Fibroblast of gingiva (primary cell): ENCODE results near the gene MCAT.
"Not testable (repeated sequence)": the region's sequence is repeated elsewhere in the genome, so short reads cannot be mapped to it uniquely, and the experiment has no call there.

ENCODE experiments used
- DNase-seq: peaks from one replicate; pipeline ENCODE4 v3.0.0-alpha.2; 2011; ENCODE audit warnings: low read depth

Gene MCAT

DNA sequence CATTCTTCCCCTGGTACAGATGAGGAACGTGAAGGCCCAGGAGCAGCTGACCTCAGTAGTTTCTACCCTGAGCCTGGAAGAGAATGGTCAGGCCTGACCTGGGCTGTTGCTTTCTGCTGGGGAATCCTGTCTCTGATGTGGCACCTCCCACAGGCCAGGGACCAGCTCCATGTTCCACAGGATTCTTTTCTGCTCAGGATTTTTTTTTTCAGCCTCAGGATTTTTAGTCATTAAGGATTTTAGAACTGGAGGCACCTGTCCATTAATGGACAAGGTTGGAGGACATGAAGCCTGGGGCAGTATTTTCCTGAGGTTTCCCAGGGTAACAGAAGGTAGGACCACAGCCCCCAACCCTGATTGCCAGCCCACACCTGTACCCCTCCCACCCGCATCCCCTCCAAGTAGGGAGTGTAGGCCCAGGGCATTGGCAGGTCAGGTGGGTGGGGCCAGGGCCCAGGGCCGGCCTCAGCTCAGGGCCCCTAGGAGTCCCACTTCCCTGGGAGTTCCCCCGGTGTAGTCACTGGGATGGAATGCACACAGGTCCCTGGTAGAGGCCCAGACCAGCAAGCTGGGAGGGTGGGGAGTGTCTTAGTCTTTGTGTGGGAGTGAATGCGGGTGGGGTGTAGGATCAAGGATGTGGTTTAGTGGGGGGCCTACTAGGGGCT lies 16.6 kb downstream of the MCAT start:
- DNase-seq, result no peak

DNA sequence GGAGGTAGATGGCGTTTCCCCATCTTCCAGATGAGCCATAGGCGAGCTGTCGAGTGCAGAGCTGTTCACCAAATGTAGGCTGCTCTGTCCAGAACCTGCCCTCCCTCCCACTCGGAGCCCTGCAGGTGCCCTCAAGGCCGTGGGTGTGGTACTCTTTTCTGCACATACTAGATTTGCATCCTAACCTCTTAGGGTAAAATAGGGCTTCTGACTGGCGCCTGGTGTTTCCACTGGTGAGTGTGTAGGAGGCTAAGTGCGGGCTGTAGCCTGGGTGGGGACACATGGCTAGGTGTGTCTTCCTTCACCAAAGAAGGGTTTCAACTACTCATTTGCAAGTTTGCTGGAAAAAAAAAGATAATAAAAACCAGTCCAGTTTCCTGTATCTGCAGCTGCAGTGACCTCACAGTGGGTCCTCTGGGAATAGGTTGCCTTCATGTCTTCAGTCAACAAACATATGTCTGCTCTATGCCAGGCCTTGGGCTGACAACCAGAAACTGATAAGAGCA lies 24.2 kb downstream of the MCAT start:
- no peak for DNase-seq

DNA sequence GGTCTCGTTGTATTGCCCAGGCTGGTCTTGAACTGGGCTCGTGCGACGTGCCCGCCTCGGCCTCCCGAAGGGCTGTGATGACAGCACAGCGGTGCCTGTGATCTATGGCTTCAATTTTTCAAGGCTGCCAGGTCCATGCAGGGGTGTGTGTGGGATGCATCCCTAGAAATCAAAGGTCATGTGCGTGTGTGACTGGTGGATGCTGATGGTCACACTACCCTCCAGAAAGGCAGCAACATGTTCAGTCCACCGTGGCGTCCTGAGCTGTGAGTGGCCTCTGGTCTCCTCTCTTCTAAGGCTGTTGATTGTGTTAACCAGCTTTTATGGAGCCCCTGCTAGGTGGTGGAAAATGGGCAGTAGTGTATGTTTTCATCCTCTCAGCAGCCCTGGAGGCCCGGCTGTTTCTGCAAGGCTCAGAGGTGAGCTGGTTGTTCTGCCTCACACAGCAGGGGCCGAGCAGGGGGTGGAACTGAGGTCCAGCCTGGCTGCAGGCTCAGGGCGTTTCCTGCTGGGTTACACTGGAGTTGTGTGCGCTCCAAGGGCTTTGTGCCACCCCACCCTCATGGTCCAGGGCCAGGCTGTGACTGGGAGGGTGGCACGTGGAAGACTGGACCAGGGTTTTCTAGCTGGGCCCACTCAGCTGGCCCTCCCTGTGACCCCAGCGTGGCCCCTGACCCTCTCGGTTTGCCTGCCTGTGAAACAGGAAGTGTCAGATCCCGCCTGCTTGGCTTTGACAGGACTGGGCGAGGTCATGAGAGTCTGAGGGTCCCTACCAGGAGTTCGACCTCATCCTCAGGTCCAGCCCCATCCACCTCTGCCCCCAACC lies 25.0 kb downstream of the MCAT start:
- no peak for DNase-seq

DNA sequence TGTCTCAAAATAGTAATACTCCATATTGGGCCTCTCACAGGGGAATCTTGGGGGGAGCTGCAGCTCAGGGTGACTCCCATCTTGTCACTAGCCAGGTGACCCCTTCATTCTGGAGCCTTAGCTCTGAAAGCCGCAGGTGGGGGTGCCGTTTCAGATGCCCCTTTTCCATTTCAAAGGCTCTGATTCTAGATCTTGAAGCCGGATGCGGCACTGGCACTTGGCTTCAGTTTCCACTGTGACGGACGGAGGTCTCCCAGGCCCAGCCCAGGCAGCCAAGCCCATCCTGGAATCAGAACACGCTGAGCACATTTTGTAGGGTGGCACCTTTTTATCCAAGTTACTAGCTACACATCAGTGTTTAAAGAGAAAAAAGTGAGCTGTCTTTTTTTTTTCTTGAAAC lies 26.3 kb downstream of the MCAT start:
- DNase-seq, result no peak

DNA sequence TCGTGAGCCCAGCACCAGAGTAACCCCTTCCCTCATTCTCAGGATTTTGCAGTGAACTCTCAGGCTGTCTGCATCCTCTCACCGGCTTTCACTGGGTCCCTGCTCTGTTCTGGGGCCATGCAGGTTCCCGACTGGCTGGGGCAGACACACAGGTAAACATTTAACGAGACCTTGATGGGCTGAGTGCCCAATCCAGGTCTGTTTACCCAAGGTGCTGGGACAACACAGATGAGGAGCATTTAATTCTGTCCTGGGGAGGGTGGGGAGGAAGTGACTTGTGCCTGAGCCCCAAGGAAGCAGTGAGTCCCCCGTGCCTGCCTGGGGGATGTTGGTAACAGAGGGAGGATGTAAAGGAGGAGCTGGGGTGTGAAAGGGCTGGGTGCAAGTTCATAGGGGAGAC lies 28.2 kb downstream of the MCAT start:
- no peak for DNase-seq

DNA sequence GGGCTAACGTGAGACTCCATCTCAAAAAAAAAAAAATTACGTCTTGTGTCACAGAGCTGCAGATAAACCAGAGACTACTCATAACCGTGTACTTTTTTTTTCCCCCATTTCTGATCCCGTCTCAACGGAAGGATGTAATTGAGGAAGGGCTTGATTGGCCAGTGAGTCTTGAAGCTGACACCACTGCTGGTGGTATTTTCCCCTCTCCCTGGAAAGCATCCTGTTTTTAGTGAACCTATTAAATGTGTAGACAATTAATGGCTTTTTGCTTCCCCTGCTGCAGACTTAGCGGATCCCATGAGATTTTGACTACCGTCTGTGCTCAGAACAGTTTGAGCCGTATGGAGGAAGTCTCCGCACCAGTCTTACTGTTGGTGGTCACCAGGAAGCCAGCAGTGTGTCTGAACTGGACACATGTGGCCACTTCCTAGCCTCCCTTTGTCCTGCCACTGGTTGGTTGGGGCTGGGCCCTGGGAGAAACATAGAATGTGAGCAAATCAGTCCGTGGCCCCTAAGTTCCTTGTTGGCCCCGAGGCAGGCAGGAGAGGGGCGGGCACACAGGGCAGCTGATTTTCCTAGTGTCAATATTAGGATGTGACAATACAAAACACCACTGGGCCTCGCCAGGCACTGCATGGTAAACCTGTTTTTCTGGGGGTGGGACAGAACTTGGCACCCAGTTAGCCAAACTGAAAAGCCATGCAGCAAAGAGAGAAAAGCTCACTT lies 29.5 kb downstream of the MCAT start:
- DNase-seq, result no peak

DNA sequence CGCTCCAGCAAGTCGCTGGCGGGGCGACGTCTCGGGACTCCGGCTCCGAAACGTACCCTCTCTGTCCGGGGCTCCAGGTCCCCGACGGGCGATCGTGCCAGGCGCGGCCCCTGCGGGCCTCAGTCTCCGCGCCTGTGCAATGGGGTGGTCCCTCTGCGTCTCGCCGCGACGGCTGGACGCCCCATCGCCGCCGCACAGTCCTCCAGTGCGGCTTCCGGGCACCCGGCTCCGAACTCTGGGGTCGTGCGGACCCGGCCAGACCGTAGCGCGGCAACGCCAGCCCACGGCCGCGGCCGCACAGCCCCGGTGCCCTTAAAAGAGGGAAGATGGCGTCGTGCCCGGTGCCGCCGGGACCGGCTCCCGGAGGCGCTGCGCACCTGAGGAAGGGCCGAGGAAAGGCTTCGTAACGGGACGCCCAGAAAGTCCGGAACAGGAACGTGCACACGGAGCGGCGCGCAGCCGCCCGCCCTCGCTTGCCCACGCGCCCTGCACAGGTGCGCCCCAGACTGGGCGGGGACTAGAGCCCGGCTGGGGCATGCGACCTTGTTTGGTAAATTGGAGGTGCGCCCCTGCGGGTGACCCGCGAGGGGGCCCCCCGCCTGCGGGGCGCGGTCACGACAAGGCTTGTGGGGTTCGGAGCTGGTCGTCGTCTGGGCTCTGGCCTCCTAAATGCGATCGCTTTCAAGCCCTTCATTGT lies 32.1 kb downstream of the MCAT start:
- no peak for DNase-seq

DNA sequence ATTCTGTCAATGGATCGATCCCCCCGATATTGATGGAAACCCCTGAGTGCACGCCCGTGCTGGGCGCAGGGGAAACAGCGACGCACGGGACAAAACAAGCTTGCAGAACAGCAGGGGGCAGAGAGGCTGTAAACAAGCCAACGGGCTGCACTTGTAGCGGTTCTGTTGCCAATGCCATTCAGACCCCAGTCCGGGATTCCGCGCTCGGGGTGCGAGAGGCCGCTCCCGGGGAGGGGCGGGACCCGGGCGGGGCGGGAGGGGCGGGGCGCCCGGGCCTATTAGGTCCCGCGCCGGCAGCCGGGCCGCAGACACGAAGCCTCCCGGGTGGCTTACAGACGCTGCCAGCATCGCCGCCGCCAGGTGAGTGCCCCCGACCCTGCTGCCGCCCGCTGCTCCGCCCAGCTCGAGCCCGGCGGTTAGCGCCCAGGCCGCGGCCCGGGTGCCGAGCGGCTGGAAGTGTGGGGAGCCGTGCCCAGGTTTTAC lies 32.7 kb downstream of the MCAT start, which contains the start of gene BIK:
Gene BIK, plus strand, starts transcription at position 307 of the 483 bp plus-strand sequence. CDS start 13,273 bp downstream, outside the sequence.
- DNase-seq, result no peak

DNA sequence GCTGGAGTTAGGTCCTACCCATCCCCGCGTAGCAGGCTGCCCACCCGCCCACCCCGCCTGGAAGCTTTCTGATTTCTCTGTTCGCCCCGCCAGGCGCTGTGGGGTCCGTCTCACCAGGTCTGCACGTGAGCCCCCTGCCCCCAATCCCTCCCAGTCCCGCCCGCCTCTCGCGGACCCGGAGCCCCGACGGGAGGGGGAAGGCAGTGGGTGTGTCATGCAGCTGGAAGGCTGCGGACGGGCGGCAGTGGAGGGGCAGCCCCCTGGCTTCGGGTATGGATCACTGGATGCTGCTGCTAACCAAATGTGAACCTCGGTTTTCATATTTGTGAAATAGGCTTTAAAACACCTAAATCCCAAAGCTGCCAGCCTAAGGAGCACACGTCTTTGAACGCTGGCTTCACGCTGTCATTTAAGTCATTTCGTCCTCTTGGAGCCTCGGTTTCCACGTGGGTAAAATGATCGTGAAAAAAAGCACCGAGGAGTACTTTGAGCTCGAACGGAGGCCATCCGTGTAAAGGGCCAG lies 33.2 kb downstream of the MCAT start:
- DNase-seq, result no peak

DNA sequence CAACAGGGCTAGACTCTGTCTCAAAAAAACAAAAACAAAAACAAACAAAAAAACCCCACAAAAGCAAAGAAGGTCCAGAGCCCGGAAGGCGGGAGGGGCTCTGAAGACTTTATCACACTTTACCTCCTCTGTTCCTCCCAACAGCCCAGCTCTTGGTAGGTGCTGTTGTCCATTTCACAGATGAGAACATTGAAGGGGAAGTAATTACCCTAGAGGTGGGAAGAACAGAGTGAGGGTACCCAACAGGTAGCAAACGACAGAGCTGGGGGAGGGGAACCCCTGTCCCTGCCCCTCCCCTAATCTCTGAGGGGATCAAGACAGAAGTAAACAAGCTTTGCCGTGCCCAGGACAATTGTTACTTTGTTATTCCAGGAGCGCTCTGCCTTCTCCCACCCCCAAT lies 33.7 kb downstream of the MCAT start:
- DNase-seq, result no peak

DNA sequence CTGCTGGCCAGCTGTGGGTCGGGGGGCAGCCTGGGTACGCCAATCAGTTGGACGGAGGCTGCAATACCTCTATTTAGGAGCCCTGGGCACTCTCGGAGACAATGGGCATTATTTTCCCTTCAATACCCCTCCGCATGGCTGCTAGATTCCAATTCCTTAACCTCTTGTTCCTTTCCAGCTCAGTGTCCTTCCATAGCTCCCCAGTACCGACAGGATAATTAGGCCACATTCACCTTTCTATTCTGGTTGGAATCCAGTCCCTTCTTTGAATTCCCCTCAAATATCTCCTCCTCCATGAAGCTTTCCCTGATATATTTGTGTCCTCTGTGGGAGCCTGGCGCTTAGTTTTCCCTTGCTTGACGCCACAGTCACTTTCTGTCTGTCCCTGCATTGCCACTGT lies 36.9 kb downstream of the MCAT start:
- DNase-seq, result no peak

DNA sequence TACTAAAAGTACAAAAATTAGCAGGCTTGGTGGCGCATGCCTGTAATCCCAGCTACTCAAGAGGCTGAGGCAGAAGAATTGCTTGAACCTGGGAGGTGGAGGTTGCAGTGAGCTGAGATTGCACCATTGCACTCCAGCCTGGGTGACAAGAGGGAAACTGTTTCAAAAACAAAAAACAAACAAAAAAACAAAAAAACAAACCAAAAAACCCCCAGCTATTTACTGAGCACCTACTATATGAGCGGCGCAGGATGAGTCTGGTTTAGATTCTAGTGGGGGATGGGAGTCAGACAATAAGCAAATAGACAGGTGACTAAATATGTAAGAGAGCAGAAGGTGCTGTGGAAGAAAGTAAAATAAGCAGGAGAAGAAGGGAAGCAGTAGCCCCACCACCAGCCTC lies 38.2 kb downstream of the MCAT start:
- not testable (repeated sequence) for DNase-seq

DNA sequence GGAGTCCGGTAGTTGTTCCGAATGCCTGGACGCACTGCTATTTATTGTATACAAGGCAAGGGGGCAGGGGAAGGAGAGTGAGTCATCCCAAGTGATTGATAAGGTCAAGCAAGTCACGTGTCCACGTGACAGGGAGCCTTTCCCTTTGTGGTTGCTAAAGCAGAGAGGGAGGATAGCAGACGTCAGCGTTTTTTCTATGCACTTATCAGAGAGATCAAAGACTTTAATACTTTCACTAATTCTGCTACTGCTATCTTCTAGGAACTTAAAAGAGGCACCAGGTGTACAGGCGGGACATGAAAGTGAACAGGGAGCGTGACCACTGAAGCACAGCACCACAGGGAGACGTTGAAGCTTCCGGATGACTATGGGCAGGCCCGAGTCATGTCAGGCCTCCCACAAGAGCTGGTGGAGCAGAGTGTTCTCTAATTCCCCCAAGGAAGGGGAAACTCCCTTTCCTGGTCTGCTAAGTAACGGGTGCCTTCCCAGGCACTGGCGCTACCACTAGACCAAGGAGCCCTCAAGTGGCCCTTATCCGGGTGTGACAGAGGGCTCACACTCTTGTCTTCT lies 39.1 kb downstream of the MCAT start:
- DNase-seq, result not testable (repeated sequence)

DNA sequence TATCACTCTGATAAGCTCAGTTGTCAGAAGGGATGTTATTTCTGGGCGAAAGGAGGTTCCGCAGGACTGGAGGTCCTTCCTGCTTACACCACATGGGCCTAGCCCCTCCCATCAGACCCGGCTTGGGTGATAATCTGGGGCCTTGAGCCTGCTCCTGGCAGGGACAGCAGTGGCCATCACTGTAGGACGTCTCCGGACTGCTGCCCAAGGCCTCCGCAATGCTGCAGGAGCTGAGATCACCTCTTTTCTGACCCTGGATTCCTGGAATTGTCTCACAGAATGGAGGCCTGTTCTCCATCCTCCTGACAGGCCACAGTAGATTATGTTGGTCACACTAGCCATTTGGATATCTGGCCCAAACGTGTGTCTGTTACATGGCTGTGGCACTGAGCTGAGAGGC lies 41.9 kb downstream of the MCAT start:
- DNase-seq, result no peak

DNA sequence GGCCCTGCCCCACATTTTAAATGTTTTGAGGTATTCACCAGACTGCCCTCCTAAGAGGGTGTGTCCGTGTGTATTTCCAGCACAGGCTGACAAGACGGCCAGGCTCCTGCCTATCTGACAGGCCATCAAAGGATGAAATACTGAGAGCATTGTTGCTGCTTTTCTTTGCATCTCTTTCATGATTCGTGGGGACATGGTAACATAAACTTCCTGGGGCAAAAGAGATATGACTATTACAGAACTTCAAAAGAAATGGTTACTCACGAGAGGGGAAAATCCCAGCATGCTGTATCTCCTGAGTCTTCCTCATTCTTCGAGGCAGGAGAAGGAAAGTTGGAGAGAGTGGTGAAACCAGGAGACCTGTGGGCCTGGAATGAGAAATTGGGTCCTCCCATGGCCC lies 43.0 kb downstream of the MCAT start:
- DNase-seq, result no peak

DNA sequence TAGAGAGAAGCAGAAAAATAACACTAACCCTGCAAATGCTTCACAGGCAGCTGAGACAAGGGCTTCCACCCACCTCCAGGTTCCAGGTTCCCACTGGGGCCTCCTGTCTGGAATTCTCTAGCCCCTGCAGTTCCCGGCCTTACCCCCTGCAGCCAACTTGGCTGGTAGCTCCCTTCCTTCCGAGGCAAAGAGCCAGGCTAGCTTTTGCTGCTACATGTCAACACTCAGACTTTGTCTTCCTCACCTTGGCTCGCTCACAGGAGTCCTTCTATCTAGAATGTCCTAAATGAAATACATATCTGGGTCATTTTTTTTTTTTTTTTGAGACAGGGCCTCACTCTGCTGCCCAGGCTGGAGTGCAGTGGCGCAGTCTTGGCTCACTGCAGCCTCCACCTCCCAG lies 44.1 kb downstream of the MCAT start:
- DNase-seq, result no peak

DNA sequence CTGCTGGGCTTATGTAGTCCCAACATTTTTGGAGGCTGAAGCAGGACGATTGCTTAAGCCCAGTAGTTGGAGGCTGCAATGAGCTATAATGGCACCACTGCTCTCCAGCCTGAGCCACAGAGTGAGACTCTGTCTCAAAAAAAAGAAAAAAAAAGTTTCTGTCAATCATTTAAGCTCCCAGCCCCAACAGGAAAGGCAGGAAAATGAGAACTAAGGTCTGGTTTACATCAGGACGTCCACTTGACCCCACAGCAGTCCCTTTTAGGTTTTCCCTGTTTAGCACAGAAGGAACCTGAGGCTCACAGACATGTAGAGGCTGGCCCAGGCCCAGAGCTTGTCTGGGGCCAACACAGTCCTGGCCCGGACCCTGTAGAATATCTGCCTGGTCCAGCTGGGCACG lies 44.8 kb downstream of the MCAT start:
- DNase-seq, result no peak

DNA sequence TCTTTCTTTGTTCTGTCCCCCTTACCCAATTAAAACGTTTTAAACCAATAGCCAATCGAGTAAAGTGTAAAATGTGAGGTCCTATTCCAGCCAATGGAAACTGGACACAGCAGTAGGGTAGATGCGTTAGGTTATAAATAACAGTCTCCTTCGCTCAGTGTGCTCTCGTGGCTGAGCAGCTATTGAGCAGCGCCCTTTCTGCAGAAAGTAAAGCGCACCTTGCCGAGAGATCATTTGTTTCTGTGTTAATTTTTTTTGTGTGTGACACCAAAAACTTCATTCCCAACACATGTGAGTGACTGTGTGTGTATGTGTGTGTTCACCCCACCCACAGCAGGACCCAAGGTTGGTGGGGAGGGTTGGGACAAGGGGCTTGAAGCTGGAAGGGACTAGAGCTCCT lies 46.8 kb downstream of the MCAT start:
- DNase-seq, result no peak

DNA sequence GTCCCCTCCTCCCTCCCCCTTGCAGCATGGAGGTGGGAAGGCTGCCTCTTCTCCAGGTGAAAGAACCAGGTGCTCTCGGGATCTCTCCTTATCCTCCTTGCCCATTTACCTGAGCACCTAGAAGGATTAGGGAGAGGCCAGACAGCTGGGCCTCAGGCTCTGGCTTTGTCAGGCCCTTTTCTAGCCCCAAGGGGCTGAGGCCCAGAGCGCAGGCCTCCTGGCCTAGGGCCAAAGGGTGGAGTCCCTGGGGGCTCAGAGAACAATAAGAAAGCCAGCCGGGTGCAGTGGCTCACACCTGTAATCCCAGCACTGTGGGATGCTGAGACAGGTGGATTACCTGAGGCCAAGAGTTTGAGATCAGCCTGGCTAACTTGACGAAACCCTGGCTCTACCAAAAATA lies 48.6 kb downstream of the MCAT start:
- DNase-seq, result no peak

DNA sequence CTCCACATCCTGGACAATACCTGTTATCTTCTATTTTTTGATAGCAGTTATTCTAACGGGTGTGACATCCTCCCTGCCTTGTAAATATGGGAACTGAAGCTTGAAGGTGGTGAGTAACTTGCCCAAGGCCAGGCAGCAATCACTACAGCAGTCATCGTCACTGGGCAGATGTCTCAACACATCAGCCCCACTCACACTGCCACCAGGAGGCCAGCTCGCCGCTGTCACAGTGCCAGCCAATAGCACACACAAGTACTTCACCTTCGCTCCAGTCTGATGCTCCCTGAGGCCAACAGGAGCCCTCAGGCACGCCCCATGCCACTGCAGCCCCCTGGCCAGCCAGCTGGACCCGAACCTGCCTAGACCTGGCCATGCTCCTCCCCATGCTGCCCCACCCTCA lies 49.1 kb downstream of the MCAT start:
- DNase-seq, result peak; percentile 25

DNA sequence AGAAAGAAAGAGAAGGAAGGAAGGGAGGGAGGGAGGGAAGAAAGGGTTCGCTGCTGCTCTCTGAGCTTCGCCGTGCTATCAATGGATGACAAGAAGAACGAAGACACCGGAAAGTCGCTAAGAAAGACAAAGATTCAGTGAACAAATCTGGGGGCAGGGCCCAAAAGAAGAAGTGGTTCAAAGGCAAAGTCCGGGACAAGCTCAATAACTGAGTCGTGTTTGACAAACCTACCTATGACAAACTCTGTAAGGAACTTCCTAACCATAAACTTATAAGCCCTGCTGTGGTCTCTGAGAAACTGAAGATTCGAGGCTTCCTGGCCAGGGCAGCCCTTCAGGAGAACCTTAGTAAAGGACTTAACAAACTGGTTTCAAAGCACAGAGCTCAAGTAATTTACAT lies 51.1 kb downstream of the MCAT start:
- DNase-seq, result no peak
